CD4-positive, alpha-beta memory T cell (primary cell): Measurements from ENCODE around the gene INTS2. TPM values are rescaled to one million over a fixed set of nuclear protein-coding genes. Genes with fewer than 3 reads are reported as not detected.

Experiments used
- CTCF ChIA-PET: fragments of 350-600 bp; sonication (Branson Sonifier 250); formaldehyde crosslinking; loops from one replicate; lab custom pipeline; 2021; ENCODE audit warnings: inconsistent platforms; ENCODE audit not compliant: partially characterized antibody; lab: Charles Lee
- POLR2A ChIA-PET: fragments of 350-600 bp; sonication (Branson Sonifier 250); formaldehyde crosslinking; loops from one replicate; lab custom pipeline; 2021; ENCODE audit not compliant: partially characterized antibody; lab: Charles Lee
- DNase-seq, 5 donors: peaks; one replicate each; pipeline versions ENCODE4 v3.0.0 to v3.0.0-alpha.2; 2020 to 2022; ENCODE audit warnings: mixed read lengths in 1 of 5
- H3K27ac ChIP-seq: one replicate; pipeline ENCODE4 v1.7.0; 2013; ENCODE audit warnings: low read depth, low read length
- H3K27me3 ChIP-seq: 2 replicates; pipeline ENCODE4 v1.7.0; 2013; ENCODE audit warnings: mild to moderate bottlenecking, low read length, moderate library complexity; ENCODE audit not compliant: insufficient read depth
- H3K36me3 ChIP-seq: 2 replicates; pipeline ENCODE4 v1.7.0; 2013; ENCODE audit warnings: mild to moderate bottlenecking, low read length, moderate library complexity; ENCODE audit not compliant: insufficient read depth
- H3K4me1 ChIP-seq: 2 replicates; pipeline ENCODE4 v1.7.0; 2013; ENCODE audit warnings: mild to moderate bottlenecking, low read length, moderate library complexity; ENCODE audit not compliant: insufficient read depth
- H3K4me3 ChIP-seq, 2 donors: one replicate each; pipeline ENCODE4 v1.7.0; 2013; ENCODE audit warnings: low read length in 2 of 2, mild to moderate bottlenecking in 1 of 2
- H3K9me3 ChIP-seq, 2 donors: one replicate each; pipeline ENCODE4 v1.7.0; 2013; ENCODE audit warnings: low read length in 2 of 2, control low read depth in 1 of 2; ENCODE audit not compliant: control insufficient read depth in 1 of 2
- H3K27ac Mint-ChIP-seq, 7 donors: one replicate each; pipeline ENCODE4 v1.8.0; 2020 to 2021; ENCODE audit warnings: mixed read lengths in 7 of 7, mild to moderate bottlenecking in 6 of 7, inconsistent platforms in 3 of 7, moderate library complexity in 3 of 7
- H3K27me3 Mint-ChIP-seq, 2 donors: one replicate each; pipeline ENCODE4 v1.8.0; 2020 to 2021; ENCODE audit warnings: mixed read lengths in 2 of 2
- H3K36me3 Mint-ChIP-seq, 2 donors: one replicate each; pipeline ENCODE4 v1.8.0; 2020 to 2021; ENCODE audit warnings: mixed read lengths in 2 of 2, inconsistent platforms in 1 of 2, mild to moderate bottlenecking in 1 of 2
- H3K4me1 Mint-ChIP-seq, 4 donors: one replicate each; pipeline ENCODE4 v1.8.0; 2020 to 2021; ENCODE audit warnings: mixed read lengths in 4 of 4, mild to moderate bottlenecking in 1 of 4
- H3K4me3 Mint-ChIP-seq, 8 donors: one replicate each; pipeline ENCODE4 v1.8.0; 2020 to 2021; ENCODE audit warnings: mixed read lengths in 8 of 8, mild to moderate bottlenecking in 7 of 8, moderate library complexity in 6 of 8, inconsistent platforms in 3 of 8
- H3K9me3 Mint-ChIP-seq, 8 donors: one replicate each; pipeline ENCODE4 v1.8.0; 2020 to 2021; ENCODE audit warnings: mixed read lengths in 8 of 8, mild to moderate bottlenecking in 5 of 8, inconsistent platforms in 3 of 8, moderate library complexity in 1 of 8
- intact Hi-C: fragments of 100-400 bp; cut with micrococcal nuclease; formaldehyde crosslinking; loops from one replicate; pipeline ENCODE4 v1.15.1; 2023
- polyA plus RNA-seq, 2 donors: library from polyadenylated mRNA; unstranded; fragments of 300-500 nt; fragmentation: Illumina TruSeq; gene quantifications; one replicate each; pipeline ENCODE4 v1.2.3, GENCODE V29; 2021
- total RNA-seq, 2 experiments: library from RNA; stranded (reverse); gene quantifications; one replicate each; pipeline ENCODE4 v1.2.3, GENCODE V29; 2021

INTS2 gene
- total and polyA plus RNA-seq, 4 experiments from 2014 or later = 3.9 to 18.7 (median 13.2) TPM

DNA sequence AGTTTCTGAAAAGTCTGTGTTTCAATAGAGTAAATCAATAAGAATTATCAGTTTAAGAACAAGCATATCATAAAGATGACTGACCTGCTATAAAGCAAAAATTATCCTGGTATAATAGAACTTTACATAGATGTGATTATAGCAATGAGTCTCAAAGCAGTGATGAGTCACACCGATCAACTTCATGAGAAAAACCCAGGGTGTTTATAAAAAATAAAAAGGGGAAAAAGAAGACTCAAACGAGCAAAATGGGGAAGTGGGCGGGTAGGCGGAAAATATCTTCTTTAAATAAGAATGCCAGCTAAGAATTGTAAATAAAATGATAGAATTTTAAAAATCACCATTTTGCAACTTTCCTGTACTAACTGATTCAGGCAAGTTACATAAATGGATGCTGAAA lies 111.2 kb downstream of the INTS2 start:
- H3K27ac ChIP-seq = no peak overlapping the region
- peaks cover 0 to under 1% of the 10 kb centered on the region in 2 donors for H3K36me3 Mint-ChIP-seq
- no peak overlapping the region for H3K4me3 ChIP-seq
- no peaks in the 10 kb centered on the region for H3K27me3 ChIP-seq
- intact Hi-C loops = no loop called here
- H3K27ac Mint-ChIP-seq = no peak overlapping the region
- no peak overlapping the region for H3K4me3 Mint-ChIP-seq
- no peaks in the 10 kb centered on the region for H3K4me1 ChIP-seq
- H3K9me3 ChIP-seq = no peaks in the 10 kb centered on the region
- H3K4me1 Mint-ChIP-seq = peaks cover 0 to 4% (median 0%) of the 10 kb centered on the region in 4 donors
- H3K9me3 Mint-ChIP-seq = peaks cover 0 to 7% (median 0%) of the 10 kb centered on the region in 8 donors
- no peak for DNase-seq
- no peaks in the 10 kb centered on the region for H3K36me3 ChIP-seq
- H3K27me3 Mint-ChIP-seq = no peaks in the 10 kb centered on the region
- POLR2A ChIA-PET = no interaction called here
- CTCF ChIA-PET = no interaction called here

DNA sequence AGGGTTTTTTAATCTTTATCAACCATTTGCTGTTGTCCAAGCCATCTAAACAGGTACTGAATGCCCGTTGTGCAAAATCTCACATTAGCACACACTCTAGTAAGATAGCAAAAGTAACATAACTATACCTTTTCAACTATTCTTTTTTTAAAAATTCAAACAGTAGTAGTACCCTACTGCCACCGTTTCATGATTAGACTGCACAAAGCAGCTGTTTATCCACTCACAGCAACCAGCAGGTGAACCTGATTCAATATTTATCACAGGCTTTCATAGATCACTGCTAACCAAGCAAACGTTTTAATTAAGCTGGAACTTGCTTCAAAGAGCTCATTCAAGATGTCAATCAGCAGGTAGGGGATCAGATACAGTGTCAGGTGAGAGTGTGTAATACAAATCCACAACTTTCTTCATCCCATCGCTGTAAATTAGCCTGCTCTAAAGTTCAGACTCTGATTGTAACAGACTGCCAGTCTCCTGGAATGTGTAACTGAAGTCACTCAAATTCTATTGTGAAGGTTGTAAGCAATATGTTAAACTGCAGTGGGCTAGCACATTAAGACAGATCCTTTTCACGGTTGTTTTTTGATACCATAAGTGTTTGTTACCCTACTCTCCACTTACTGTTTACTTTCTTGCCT lies 111.8 kb downstream of the INTS2 start:
- Mint-ChIP-seq H3K27ac (no peak overlapping the region), H3K4me1 (peaks cover 0 to 4% (median 0%) of the 10 kb centered on the region in 4 donors), H3K9me3 (peaks cover 0 to 7% (median 0%) of the 10 kb centered on the region in 8 donors), H3K4me3 (no peak overlapping the region), H3K36me3 (no peaks in the 10 kb centered on the region), H3K27me3 (no peaks in the 10 kb centered on the region)
- ChIA-PET POLR2A (no interaction called here), CTCF (interaction anchor here (1.1 kb wide), 1 partner anchor 21 kb away, joined by 3 read pairs; no protein-coding TSS in a partner anchor)
- no peaks in the 10 kb centered on the region for H3K36me3 ChIP-seq
- H3K27me3 ChIP-seq = no peaks in the 10 kb centered on the region
- no peaks in the 10 kb centered on the region for H3K9me3 ChIP-seq
- no peak overlapping the region for H3K4me3 ChIP-seq
- no peaks in the 10 kb centered on the region for H3K4me1 ChIP-seq
- H3K27ac ChIP-seq = no peak overlapping the region
- intact Hi-C loops = no loop called here
- no peak for DNase-seq

Other genes starting within 250 kb of the INTS2 start
- gene BRIP1, start 64.5 kb downstream of the INTS2 start, total RNA-seq = 1 to 10 TPM; 1.5 to 1.7 TPM
- under 1 TPM; 0.31 to 1.00 TPM for gene BRIP1, start 64.5 kb downstream of the INTS2 start, polyA plus RNA-seq
- gene MED13, start 137.3 kb upstream of the INTS2 start, total RNA-seq = 10 to 100 TPM; 77.8 to 85.4 TPM
- gene MED13, start 137.3 kb upstream of the INTS2 start, polyA plus RNA-seq = 1 to 10 TPM; 1.8 to 4.4 TPM